Activated CD4-positive, alpha-beta T cell treated with anti-CD3 and anti-CD28 coated beads, Interleukin-2, amount 10 ng/mL, durations not matched to agents 7 days and 5 days (primary cell): Measurements from ENCODE around the gene CCDC116. TPM values are rescaled to one million over a fixed set of nuclear protein-coding genes. Genes with fewer than 3 reads are reported as not detected.

Source experiments
- CTCF ChIA-PET: fragments of 350-600 bp; sonication (Branson Sonifier 250); formaldehyde crosslinking; loops from one replicate; lab custom pipeline; 2021; ENCODE audit warnings: antibody characterized with exemption; lab: Charles Lee
- POLR2A ChIA-PET: fragments of 350-600 bp; sonication (Branson Sonifier 250); formaldehyde crosslinking; loops from one replicate; lab custom pipeline; 2021; ENCODE audit warnings: antibody characterized with exemption; lab: Charles Lee
- DNase-seq: peaks from one replicate; pipeline ENCODE4 v3.0.0-alpha.2; 2020
- H3K27ac Mint-ChIP-seq: one replicate; pipeline ENCODE4 v1.8.0; 2021; ENCODE audit warnings: mild to moderate bottlenecking, moderate library complexity, mixed read lengths
- H3K27me3 Mint-ChIP-seq: one replicate; pipeline ENCODE4 v1.8.0; 2021; ENCODE audit warnings: mixed read lengths
- H3K36me3 Mint-ChIP-seq: one replicate; pipeline ENCODE4 v1.8.0; 2021; ENCODE audit warnings: low read depth, mixed read lengths
- H3K4me1 Mint-ChIP-seq: one replicate; pipeline ENCODE4 v1.8.0; 2021; ENCODE audit warnings: mixed read lengths
- H3K4me3 Mint-ChIP-seq: one replicate; pipeline ENCODE4 v1.8.0; 2021; ENCODE audit warnings: mild to moderate bottlenecking, moderate library complexity, mixed read lengths
- H3K9me3 Mint-ChIP-seq: one replicate; pipeline ENCODE4 v1.8.0; 2021; ENCODE audit warnings: mixed read lengths
- total RNA-seq, 2 experiments: library from RNA; stranded (reverse); gene quantifications; one replicate each; pipeline ENCODE4 v1.2.3, GENCODE V29; 2021

CCDC116 gene
- under 1 TPM; 0.42 to 0.97 TPM for total RNA-seq

- Mint-ChIP-seq H3K9me3 (no peaks in the 10 kb centered on the region), H3K4me3 (no peak within 1 kb of the TSS), H3K27me3 (no peaks in the 10 kb centered on the region), H3K4me1 (peaks cover 33% of the 10 kb centered on the region), H3K36me3 (peaks cover 15% of the 10 kb centered on the region), H3K27ac (no peak within 1 kb of the TSS)
- ChIA-PET CTCF (interaction anchor here (0.5 to 14.3 kb wide), 2 partner anchors 15 to 56 kb away, joined by 4 to 213 read pairs; partner anchors contain the start of gene SDF2L1), POLR2A (no interaction called here)
- peak; percentile 66 for DNase-seq
Observed at GRCh38 chr22:21632237-21632895, at the start of gene CCDC116. Gene CCDC116, plus strand, starts transcription at chr22:21632760. Its CDS starts 422 bp downstream, at chr22:21633182.

GRCh38 chr22:21582801-21583740 is 49.5 kb upstream of the CCDC116 start:
- no peak for DNase-seq
- ChIA-PET POLR2A (no interaction called here), CTCF (no interaction called here)
- Mint-ChIP-seq H3K27ac (peak overlapping the region; percentile 51), H3K4me1 (peaks cover 37% of the 10 kb centered on the region), H3K27me3 (no peaks in the 10 kb centered on the region), H3K9me3 (no peaks in the 10 kb centered on the region), H3K4me3 (no peak overlapping the region), H3K36me3 (peaks cover 15% of the 10 kb centered on the region)

GRCh38 chr22:21585389-21585788 is 47.2 kb upstream of the CCDC116 start:
- POLR2A ChIA-PET, result no interaction called here
- peaks cover 42% of the 10 kb centered on the region for H3K4me1 Mint-ChIP-seq
- H3K4me3 Mint-ChIP-seq, result no peak overlapping the region
- H3K36me3 Mint-ChIP-seq, result peaks cover 16% of the 10 kb centered on the region
- no peak for DNase-seq
- no peak overlapping the region for H3K27ac Mint-ChIP-seq
- CTCF ChIA-PET, result interaction anchor here (0.6 to 1.4 kb wide), 3 partner anchors 44 to 1619 kb away, joined by 3 to 4 read pairs (median 3); no protein-coding TSS in a partner anchor
- H3K27me3 Mint-ChIP-seq, result no peaks in the 10 kb centered on the region
- H3K9me3 Mint-ChIP-seq, result no peaks in the 10 kb centered on the region

GRCh38 chr22:21587803-21588611 is 44.6 kb upstream of the CCDC116 start:
- Mint-ChIP-seq H3K36me3 (peaks cover 20% of the 10 kb centered on the region), H3K9me3 (no peaks in the 10 kb centered on the region), H3K4me3 (no peak overlapping the region), H3K27me3 (no peaks in the 10 kb centered on the region), H3K27ac (peak overlapping the region; percentile 78), H3K4me1 (peaks cover 50% of the 10 kb centered on the region)
- DNase-seq, result peak; percentile 52
- CTCF ChIA-PET, result interaction anchor here (1.2 to 1.8 kb wide), 2 partner anchors 12 to 58 kb away, joined by 7 to 11 read pairs; no protein-coding TSS in a partner anchor
- POLR2A ChIA-PET, result interaction anchor here (0.5 to 1.0 kb wide), 2 partner anchors 8 to 22 kb away, joined by 3 read pairs; no protein-coding TSS in a partner anchor

- ChIA-PET CTCF (no interaction called here), POLR2A (no interaction called here)
- H3K36me3 Mint-ChIP-seq, result peaks cover 29% of the 10 kb centered on the region
- H3K27me3 Mint-ChIP-seq, result no peaks in the 10 kb centered on the region
- DNase-seq, result no peak
- no peak overlapping the region for H3K4me3 Mint-ChIP-seq
- H3K4me1 Mint-ChIP-seq, result peaks cover 49% of the 10 kb centered on the region
- peak overlapping the region; percentile 10 for H3K27ac Mint-ChIP-seq
- no peaks in the 10 kb centered on the region for H3K9me3 Mint-ChIP-seq
Observed at GRCh38 chr22:21589396-21589795, 43.2 kb upstream of the CCDC116 start.

- ChIA-PET CTCF (interaction anchor here (1.2 kb wide), 1 partner anchor 15 kb away, joined by 3 read pairs; no protein-coding TSS in a partner anchor), POLR2A (no interaction called here)
- Mint-ChIP-seq H3K36me3 (peaks cover 39% of the 10 kb centered on the region), H3K4me1 (peaks cover 43% of the 10 kb centered on the region), H3K4me3 (no peak overlapping the region), H3K9me3 (no peaks in the 10 kb centered on the region), H3K27me3 (no peaks in the 10 kb centered on the region), H3K27ac (peak overlapping the region; percentile 0)
- DNase-seq, result no peak
Observed at GRCh38 chr22:21590809-21591641, 41.5 kb upstream of the CCDC116 start.

- DNase-seq, result no peak
- ChIA-PET POLR2A (no interaction called here), CTCF (no interaction called here)
- no peaks in the 10 kb centered on the region for H3K27me3 Mint-ChIP-seq
- H3K27ac Mint-ChIP-seq, result peak overlapping the region; percentile 75
- no peaks in the 10 kb centered on the region for H3K9me3 Mint-ChIP-seq
- no peak overlapping the region for H3K4me3 Mint-ChIP-seq
- H3K36me3 Mint-ChIP-seq, result peaks cover 41% of the 10 kb centered on the region
- H3K4me1 Mint-ChIP-seq, result peaks cover 43% of the 10 kb centered on the region
Observed at GRCh38 chr22:21591695-21592094, 40.9 kb upstream of the CCDC116 start.

- H3K27ac Mint-ChIP-seq, result no peak overlapping the region
- ChIA-PET CTCF (interaction anchor here (1.0 kb wide), 1 partner anchor 37 kb away, joined by 3 read pairs; no protein-coding TSS in a partner anchor), POLR2A (interaction anchor here (0.5 kb wide), 1 partner anchor 16 kb away, joined by 4 read pairs; no protein-coding TSS in a partner anchor)
- H3K4me3 Mint-ChIP-seq, result no peak overlapping the region
- no peak for DNase-seq
- H3K9me3 Mint-ChIP-seq, result no peaks in the 10 kb centered on the region
- H3K27me3 Mint-ChIP-seq, result no peaks in the 10 kb centered on the region
- H3K4me1 Mint-ChIP-seq, result peaks cover 37% of the 10 kb centered on the region
- peaks cover 42% of the 10 kb centered on the region for H3K36me3 Mint-ChIP-seq
Observed at GRCh38 chr22:21592422-21592821, 40.1 kb upstream of the CCDC116 start.

- H3K4me3 Mint-ChIP-seq, result no peak overlapping the region
- H3K27me3 Mint-ChIP-seq, result no peaks in the 10 kb centered on the region
- H3K4me1 Mint-ChIP-seq, result peaks cover 31% of the 10 kb centered on the region
- CTCF ChIA-PET, result interaction anchor here (0.7 to 1.0 kb wide), 2 partner anchors 9 to 36 kb away, joined by 3 to 4 read pairs; no protein-coding TSS in a partner anchor
- H3K9me3 Mint-ChIP-seq, result no peaks in the 10 kb centered on the region
- DNase-seq, result no peak
- H3K36me3 Mint-ChIP-seq, result peaks cover 40% of the 10 kb centered on the region
- POLR2A ChIA-PET, result no interaction called here
- H3K27ac Mint-ChIP-seq, result no peak overlapping the region
Observed at GRCh38 chr22:21593406-21594232, 38.9 kb upstream of the CCDC116 start.

- no peak overlapping the region for H3K4me3 Mint-ChIP-seq
- peaks cover 30% of the 10 kb centered on the region for H3K4me1 Mint-ChIP-seq
- no peak for DNase-seq
- H3K27me3 Mint-ChIP-seq, result no peaks in the 10 kb centered on the region
- ChIA-PET POLR2A (no interaction called here), CTCF (interaction anchor here (0.6 kb wide), 1 partner anchor 13 kb away, joined by 4 read pairs; no protein-coding TSS in a partner anchor)
- no peak overlapping the region for H3K27ac Mint-ChIP-seq
- peaks cover 51% of the 10 kb centered on the region for H3K36me3 Mint-ChIP-seq
- H3K9me3 Mint-ChIP-seq, result no peaks in the 10 kb centered on the region
Observed at GRCh38 chr22:21594865-21595452, 37.6 kb upstream of the CCDC116 start.
